ENCODE measurements around the gene SATB1.

- TF ChIP-seq POLR2A (IDR thresholded peaks at IDR 0.05; ENCODE audit: low read depth, low read length) = no peak
- TF ChIP-seq, protein P1, sequence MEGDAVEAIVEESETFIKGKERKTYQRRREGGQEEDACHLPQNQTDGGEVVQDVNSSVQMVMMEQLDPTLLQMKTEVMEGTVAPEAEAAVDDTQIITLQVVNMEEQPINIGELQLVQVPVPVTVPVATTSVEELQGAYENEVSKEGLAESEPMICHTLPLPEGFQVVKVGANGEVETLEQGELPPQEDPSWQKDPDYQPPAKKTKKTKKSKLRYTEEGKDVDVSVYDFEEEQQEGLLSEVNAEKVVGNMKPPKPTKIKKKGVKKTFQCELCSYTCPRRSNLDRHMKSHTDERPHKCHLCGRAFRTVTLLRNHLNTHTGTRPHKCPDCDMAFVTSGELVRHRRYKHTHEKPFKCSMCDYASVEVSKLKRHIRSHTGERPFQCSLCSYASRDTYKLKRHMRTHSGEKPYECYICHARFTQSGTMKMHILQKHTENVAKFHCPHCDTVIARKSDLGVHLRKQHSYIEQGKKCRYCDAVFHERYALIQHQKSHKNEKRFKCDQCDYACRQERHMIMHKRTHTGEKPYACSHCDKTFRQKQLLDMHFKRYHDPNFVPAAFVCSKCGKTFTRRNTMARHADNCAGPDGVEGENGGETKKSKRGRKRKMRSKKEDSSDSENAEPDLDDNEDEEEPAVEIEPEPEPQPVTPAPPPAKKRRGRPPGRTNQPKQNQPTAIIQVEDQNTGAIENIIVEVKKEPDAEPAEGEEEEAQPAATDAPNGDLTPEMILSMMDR (conservative IDR thresholded peaks at IDR 0.05; ENCODE audit: low read depth, low read length) = no peak
- TF ChIP-seq MXI1 (IDR thresholded peaks at IDR 0.05; ENCODE audit: borderline replicate concordance, low read depth, low read length) = no peak
- TF ChIP-seq, protein P2, sequence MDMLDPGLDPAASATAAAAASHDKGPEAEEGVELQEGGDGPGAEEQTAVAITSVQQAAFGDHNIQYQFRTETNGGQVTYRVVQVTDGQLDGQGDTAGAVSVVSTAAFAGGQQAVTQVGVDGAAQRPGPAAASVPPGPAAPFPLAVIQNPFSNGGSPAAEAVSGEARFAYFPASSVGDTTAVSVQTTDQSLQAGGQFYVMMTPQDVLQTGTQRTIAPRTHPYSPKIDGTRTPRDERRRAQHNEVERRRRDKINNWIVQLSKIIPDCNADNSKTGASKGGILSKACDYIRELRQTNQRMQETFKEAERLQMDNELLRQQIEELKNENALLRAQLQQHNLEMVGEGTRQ (IDR thresholded peaks at IDR 0.05; ENCODE audit: low read depth, low read length) = no peak
- TF ChIP-seq RFX5 (IDR thresholded peaks at IDR 0.05; ENCODE audit: low read depth, low read length) = no peak
- no peak for TF ChIP-seq RAD21 (IDR thresholded peaks at IDR 0.05; ENCODE audit: low read length)
- TF ChIP-seq ELK1 (IDR thresholded peaks at IDR 0.05; ENCODE audit: borderline replicate concordance, low read depth, low read length) = no peak
- TF ChIP-seq FOS (IDR thresholded peaks at IDR 0.05; ENCODE audit: low read depth, low read length) = no peak
- no peak for TF ChIP-seq BHLHE40 (IDR thresholded peaks at IDR 0.05; ENCODE audit: low read depth, low read length)
- no peak for TF ChIP-seq SMC3 (IDR thresholded peaks at IDR 0.05; ENCODE audit: low read depth, low read length)
- TF ChIP-seq MAFK (IDR thresholded peaks at IDR 0.05; ENCODE audit: low read depth, low read length) = no peak
Measured at GRCh38 chr3:18378218-18378617, 46.9 kb downstream of the SATB1 start.

Measured in IMR-90 (cell line).